K562 treated with DMSO at 1 percent for 4 hours (cell line): ENCODE results near the gene LCA5. TPM values are rescaled to one million over a fixed set of nuclear protein-coding genes. Genes with fewer than 3 reads are reported as not detected.

Experiments
- total RNA-seq: library from RNA; unstranded; fragments of 300-600 nt; gene quantifications from 2 replicates; pipeline ENCODE4 v1.2.3, GENCODE V29; 2022; ENCODE audit not compliant: insufficient read depth

The LCA5 gene
- total RNA-seq: 1.9 and 2.3 TPM in 2 replicates

DNA sequence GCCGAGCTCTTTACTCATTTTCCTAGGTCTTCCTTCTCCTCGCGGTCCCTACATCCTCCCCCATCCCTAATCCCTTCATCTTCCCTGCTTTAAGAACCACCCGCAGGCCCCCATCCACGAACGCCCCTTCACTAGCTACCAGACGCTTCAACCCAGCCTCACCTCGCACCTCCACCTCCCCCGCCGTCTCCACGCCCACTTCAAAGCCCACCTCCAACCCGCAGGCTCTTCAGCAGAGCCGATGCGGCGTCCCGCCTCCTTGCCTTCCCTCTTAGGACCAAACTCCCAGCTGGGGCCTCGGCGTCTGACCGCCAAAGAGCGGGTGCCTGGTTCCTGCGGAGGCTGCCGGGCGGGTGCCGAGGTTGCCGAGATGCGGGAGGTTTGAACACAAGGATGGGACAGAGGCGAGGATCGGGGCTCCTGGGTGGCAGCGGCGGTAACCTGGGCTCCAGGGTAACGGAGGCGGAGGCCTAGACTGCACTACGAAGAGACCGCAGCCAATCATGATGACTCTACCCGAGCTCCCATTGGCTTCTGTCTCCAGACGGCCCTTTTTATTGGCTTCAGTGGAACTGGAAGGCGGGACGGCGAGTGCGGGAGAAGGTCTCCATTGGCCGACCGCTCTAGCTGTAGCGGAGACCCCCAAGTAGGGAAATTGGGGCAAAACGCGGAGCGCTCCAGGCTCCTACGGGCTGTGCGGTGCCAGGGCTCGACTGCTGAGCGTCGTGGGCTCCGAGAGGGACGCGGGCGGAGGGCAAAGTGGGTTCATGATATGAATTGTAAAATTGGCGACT lies at the start of gene LCA5:
Gene LCA5, minus strand, starts transcription at position 477 of the 794 bp plus-strand sequence. CDS start 18,536 bp downstream, outside the sequence.

Other genes starting within 250 kb of the LCA5 start
- 4.2 and 6.1 TPM in 2 replicates for gene SH3BGRL2, start 93.9 kb upstream of the LCA5 start, total RNA-seq